Caco-2 (cell line): ENCODE results near the gene MPP3. TPM values are rescaled to one million over a fixed set of nuclear protein-coding genes. Genes with fewer than 3 reads are reported as not detected.

Experiments used
- BruUV-seq: library from RNA; stranded (reverse); fragments of 400-500 nt; replicated peaks from 2 replicates; lab custom pipeline; 2021; lab: Mats Ljungman, UMichigan
- CTCF ChIA-PET: fragments of 300-600 bp; sonication (Branson Sonifier 250); formaldehyde crosslinking; loops from one replicate; lab custom pipeline; 2022; ENCODE audit warnings: antibody characterized with exemption; lab: Charles Lee
- POLR2A ChIA-PET: fragments of 300-600 bp; sonication (Branson Sonifier 250); formaldehyde crosslinking; loops from one replicate; lab custom pipeline; 2022; ENCODE audit warnings: antibody characterized with exemption; lab: Charles Lee
- DNase-seq, 2 experiments: peaks; one replicate each; pipeline versions ENCODE4 v3.0.0 to v3.0.0-alpha.2; 2020 to 2022
- H3K27me3 ChIP-seq: replicated peaks from 2 replicates; pipeline ENCODE4 v1.6.0; 2011; ENCODE audit warnings: low read length; ENCODE audit not compliant: control insufficient read depth, insufficient read depth
- H3K36me3 ChIP-seq: 2 replicates; pipeline ENCODE4 v1.5.1; 2011; ENCODE audit warnings: low read length; ENCODE audit not compliant: control insufficient read depth, insufficient read depth
- H3K4me1 ChIP-seq: fragments of 250-450 bp; sonication (Bioruptor Pico); 2 replicates; pipeline ENCODE4 v1.5.1; 2020; ENCODE audit warnings: mild to moderate bottlenecking
- H3K4me3 ChIP-seq: 2 replicates; pipeline ENCODE4 v1.5.1; 2011; ENCODE audit warnings: low read depth, mild to moderate bottlenecking, control low read depth, low read length
- H3K9me3 ChIP-seq: fragments of 250-450 bp; sonication (Bioruptor Pico); 2 replicates; pipeline ENCODE4 v1.5.1; 2020; ENCODE audit warnings: mild to moderate bottlenecking, moderate library complexity
- H3K27ac Mint-ChIP-seq: one replicate; pipeline ENCODE4 v1.8.0; 2022; ENCODE audit warnings: mixed read lengths; ENCODE audit not compliant: unreplicated experiment
- H3K27me3 Mint-ChIP-seq: one replicate; pipeline ENCODE4 v1.8.0; 2022; ENCODE audit warnings: mixed read lengths; ENCODE audit not compliant: insufficient read depth, unreplicated experiment
- H3K36me3 Mint-ChIP-seq: one replicate; pipeline ENCODE4 v1.8.0; 2022; ENCODE audit warnings: mild to moderate bottlenecking, mixed read lengths; ENCODE audit not compliant: insufficient read depth, unreplicated experiment
- H3K4me1 Mint-ChIP-seq: one replicate; pipeline ENCODE4 v1.8.0; 2022; ENCODE audit warnings: low read depth, mixed read lengths; ENCODE audit not compliant: unreplicated experiment
- H3K4me3 Mint-ChIP-seq: one replicate; pipeline ENCODE4 v1.8.0; 2022; ENCODE audit warnings: mild to moderate bottlenecking, moderate library complexity, mixed read lengths; ENCODE audit not compliant: unreplicated experiment
- H3K9me3 Mint-ChIP-seq: one replicate; pipeline ENCODE4 v1.8.0; 2022; ENCODE audit warnings: mixed read lengths; ENCODE audit not compliant: unreplicated experiment
- CTCF ChIP-seq, 2 experiments: fragments of 200-600 bp in 1 of 2; IDR thresholded peaks; 1 replicate in 1 of 2; 2 replicates in 1 of 2; pipeline versions ENCODE4 v1.5.1 to v1.8.0; 2011 to 2022; ENCODE audit warnings: antibody characterized with exemption in 1 of 2, control low read depth in 1 of 2, inconsistent platforms in 1 of 2, low read depth in 1 of 2, low read length in 1 of 2, mild to moderate bottlenecking in 1 of 2, moderate library complexity in 1 of 2; ENCODE audit not compliant: insufficient read depth in 1 of 2, severe bottlenecking in 1 of 2, unreplicated experiment in 1 of 2
- intact Hi-C: fragments of 100-400 bp; cut with micrococcal nuclease; formaldehyde crosslinking; loops from one replicate; pipeline ENCODE4 v1.10.0; 2022; ENCODE audit not compliant: unreplicated experiment
- total RNA-seq: library from RNA; stranded (reverse); gene quantifications from 2 replicates; pipeline ENCODE4 v1.2.3, GENCODE V29; 2022

MPP3 gene
- total RNA-seq, 1 experiment from 2014 or later: 7.9 TPM

GRCh38 chr17:43868226-43868994 is 35.5 kb upstream of the MPP3 start:
- Mint-ChIP-seq H3K4me3 (no peak overlapping the region), H3K27me3 (peaks cover 10% of the 10 kb centered on the region), H3K9me3 (peaks cover 9% of the 10 kb centered on the region), H3K4me1 (peaks cover 6% of the 10 kb centered on the region), H3K27ac (no peak overlapping the region), H3K36me3 (no peaks in the 10 kb centered on the region)
- ChIA-PET CTCF (interaction anchor here (0.5 kb wide), 1 partner anchor 350 kb away, joined by 3 read pairs; no protein-coding TSS in a partner anchor), POLR2A (no interaction called here)
- DNase-seq: no peak
- BruUV-seq: no TSS peak
- Histone ChIP-seq H3K4me1 (no peaks in the 10 kb centered on the region), H3K9me3 (no peaks in the 10 kb centered on the region), H3K27me3 (no peaks in the 10 kb centered on the region; the same call in 1 of the 2 replicates), H3K36me3 (no peaks in the 10 kb centered on the region), H3K4me3 (no peak overlapping the region)
- TF ChIP-seq CTCF (IDR thresholded peaks at IDR 0.05; ENCODE audit: insufficient read depth in 1 of 2, low read depth in 1 of 2, low read length in 1 of 2, severe bottlenecking in 1 of 2, unreplicated experiment in 1 of 2): no peak
- intact Hi-C loops: no loop called here

- intact Hi-C loops: no loop called here
- no peaks in the 10 kb centered on the region for H3K4me1 ChIP-seq
- no peaks in the 10 kb centered on the region for H3K36me3 Mint-ChIP-seq
- no peak overlapping the region for H3K4me3 Mint-ChIP-seq
- no peak overlapping the region for H3K4me3 ChIP-seq
- H3K9me3 ChIP-seq: no peaks in the 10 kb centered on the region
- CTCF ChIA-PET: interaction anchor here (0.9 to 1.4 kb wide), 2 partner anchors 18 to 22 kb away, joined by 3 read pairs; no protein-coding TSS in a partner anchor
- H3K27ac Mint-ChIP-seq: no peak overlapping the region
- POLR2A ChIA-PET: interaction anchor here (0.6 kb wide), 1 partner anchor 639 kb away, joined by 3 read pairs; no protein-coding TSS in a partner anchor
- H3K36me3 ChIP-seq: no peaks in the 10 kb centered on the region
- peaks cover 9% of the 10 kb centered on the region for H3K9me3 Mint-ChIP-seq
- TF ChIP-seq CTCF (IDR thresholded peaks at IDR 0.05; ENCODE audit: insufficient read depth in 1 of 2, low read depth in 1 of 2, low read length in 1 of 2, severe bottlenecking in 1 of 2, unreplicated experiment in 1 of 2): no peak
- no peaks in the 10 kb centered on the region; the same call in 1 of the 2 replicates for H3K27me3 ChIP-seq
- BruUV-seq: no TSS peak
- no peaks in the 10 kb centered on the region for H3K4me1 Mint-ChIP-seq
- H3K27me3 Mint-ChIP-seq: peaks cover 10% of the 10 kb centered on the region
- DNase-seq: no peak
Measured at GRCh38 chr17:43864161-43864984, 31.4 kb upstream of the MPP3 start.

DNA sequence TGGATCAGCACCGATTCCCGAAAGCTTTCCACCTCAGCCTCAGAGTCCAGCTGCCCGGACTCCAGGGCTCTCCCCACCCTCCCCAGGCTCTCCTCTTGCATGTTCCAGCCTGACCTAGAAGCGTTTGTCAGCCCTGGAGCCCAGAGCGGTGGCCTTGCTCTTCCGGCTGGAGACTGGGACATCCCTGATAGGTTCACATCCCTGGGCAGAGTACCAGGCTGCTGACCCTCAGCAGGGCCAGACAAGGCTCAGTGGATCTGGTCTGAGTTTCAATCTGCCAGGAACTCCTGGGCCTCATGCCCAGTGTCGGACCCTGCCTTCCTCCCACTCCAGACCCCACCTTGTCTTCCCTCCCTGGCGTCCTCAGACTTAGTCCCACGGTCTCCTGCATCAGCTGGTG is 29.0 kb upstream of the MPP3 start:
- Mint-ChIP-seq H3K27me3 (no peaks in the 10 kb centered on the region), H3K4me3 (no peak overlapping the region), H3K27ac (no peak overlapping the region), H3K9me3 (no peaks in the 10 kb centered on the region), H3K36me3 (no peaks in the 10 kb centered on the region), H3K4me1 (no peaks in the 10 kb centered on the region)
- POLR2A ChIA-PET: no interaction called here
- Histone ChIP-seq H3K9me3 (peaks cover 7% of the 10 kb centered on the region; the same call in 1 of the 2 replicates), H3K36me3 (no peaks in the 10 kb centered on the region), H3K4me3 (no peak overlapping the region), H3K4me1 (no peaks in the 10 kb centered on the region), H3K27me3 (no peaks in the 10 kb centered on the region; the same call in 1 of the 2 replicates)
- TF ChIP-seq CTCF (IDR thresholded peaks at IDR 0.05; ENCODE audit: insufficient read depth in 1 of 2, low read depth in 1 of 2, low read length in 1 of 2, severe bottlenecking in 1 of 2, unreplicated experiment in 1 of 2): no peak
- intact Hi-C loops: no loop called here
- CTCF ChIA-PET: no interaction called here
- BruUV-seq: no TSS peak
- DNase-seq: peak in 1 of 2 experiments; percentile 8
